Rectal smooth muscle tissue (tissue), 1 donor: ENCODE measurements around the gene THSD4.
"Not testable (repeated sequence)": the region's sequence is repeated elsewhere in the genome, so short reads cannot be mapped to it uniquely, and the experiment has no call there.

Experiments
- H3K27ac ChIP-seq: one replicate; pipeline ENCODE4 v1.7.0; 2013; ENCODE audit warnings: low read depth, low read length, inconsistent platforms
- H3K27me3 ChIP-seq: one replicate; pipeline ENCODE4 v1.7.0; 2013; ENCODE audit warnings: low read length; ENCODE audit not compliant: control insufficient read depth, insufficient read depth
- H3K36me3 ChIP-seq: one replicate; pipeline ENCODE4 v1.7.0; 2013; ENCODE audit warnings: low read length; ENCODE audit not compliant: control insufficient read depth, insufficient read depth
- H3K4me1 ChIP-seq: one replicate; pipeline ENCODE4 v1.7.0; 2013; ENCODE audit warnings: low read length; ENCODE audit not compliant: control insufficient read depth, insufficient read depth
- H3K4me3 ChIP-seq: one replicate; pipeline ENCODE4 v1.7.0; 2013; ENCODE audit warnings: low read length
- H3K9ac ChIP-seq: one replicate; pipeline ENCODE4 v1.7.0; 2013; ENCODE audit warnings: low read length

The THSD4 gene

DNA sequence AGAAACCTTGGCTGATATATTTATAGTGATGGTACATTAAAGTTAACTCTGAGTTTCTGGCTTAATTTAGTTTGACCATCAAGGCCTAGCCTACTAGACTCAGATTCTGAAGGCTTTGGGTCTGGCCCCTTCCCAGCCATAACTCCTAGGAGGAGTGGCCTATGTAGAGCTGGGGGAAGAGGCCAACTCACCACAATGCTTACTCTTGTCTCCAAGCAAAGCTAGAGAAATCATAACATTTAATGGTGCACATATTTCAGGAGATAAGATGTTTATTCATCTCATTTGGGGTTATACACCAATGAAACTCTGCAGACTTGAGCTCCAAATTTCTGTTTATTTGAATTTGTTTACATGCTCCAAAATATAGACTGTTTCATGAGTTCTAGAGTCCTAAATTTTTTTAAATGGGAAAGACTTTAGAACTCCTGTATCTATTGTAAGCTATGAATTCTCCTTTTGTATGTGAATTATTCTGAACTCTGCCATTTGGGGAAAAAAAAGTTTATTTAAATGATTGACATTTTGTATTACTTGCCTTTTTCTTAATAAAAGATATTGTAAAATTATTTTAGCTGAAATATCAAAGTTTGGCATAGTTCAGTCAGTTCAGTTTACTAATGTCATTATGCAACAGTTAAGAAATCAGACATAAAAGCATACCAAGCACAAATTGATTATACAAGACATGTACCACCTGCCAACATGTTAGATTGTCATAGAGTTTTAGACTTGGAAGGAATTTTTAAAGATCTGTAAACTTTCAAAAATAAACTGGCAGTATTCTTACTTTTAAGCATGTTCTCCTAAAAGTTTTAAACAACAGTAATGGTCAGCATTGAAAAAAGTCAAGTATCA is 551.7 kb downstream of the THSD4 start:
- no peak overlapping the region for H3K9ac ChIP-seq
- H3K4me3 ChIP-seq, result no peak overlapping the region
- no peaks in the 10 kb centered on the region for H3K4me1 ChIP-seq
- no peaks in the 10 kb centered on the region for H3K36me3 ChIP-seq
- no peak overlapping the region for H3K27ac ChIP-seq
- H3K27me3 ChIP-seq, result no peaks in the 10 kb centered on the region

GRCh38 chr15:71669688-71670087 is 554.4 kb downstream of the THSD4 start:
- no peak overlapping the region for H3K4me3 ChIP-seq
- no peaks in the 10 kb centered on the region for H3K27me3 ChIP-seq
- no peaks in the 10 kb centered on the region for H3K4me1 ChIP-seq
- no peaks in the 10 kb centered on the region for H3K36me3 ChIP-seq
- H3K27ac ChIP-seq, result no peak overlapping the region
- H3K9ac ChIP-seq, result no peak overlapping the region

DNA sequence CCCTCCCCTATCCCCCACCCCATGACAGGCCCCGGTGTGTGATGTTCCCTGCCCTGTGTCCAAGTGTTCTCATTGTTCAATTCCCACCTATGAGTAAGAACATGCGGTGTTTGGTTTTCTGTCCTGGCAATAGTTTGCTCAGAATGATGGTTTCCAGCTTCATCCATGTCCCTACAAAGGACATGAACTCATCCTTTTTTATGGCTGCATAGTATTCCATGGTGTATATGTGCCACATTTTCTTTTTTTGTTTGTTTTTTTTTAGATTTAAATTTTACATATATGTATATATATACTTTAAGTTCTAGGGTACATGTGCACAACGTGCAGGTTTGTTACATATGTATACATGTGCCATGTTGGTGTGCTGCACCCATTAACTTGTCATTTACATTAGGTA is 555.0 kb downstream of the THSD4 start:
- not testable (repeated sequence) for H3K27me3 ChIP-seq, H3K4me3 ChIP-seq, H3K36me3 ChIP-seq, H3K9ac ChIP-seq, H3K4me1 ChIP-seq, H3K27ac ChIP-seq

DNA sequence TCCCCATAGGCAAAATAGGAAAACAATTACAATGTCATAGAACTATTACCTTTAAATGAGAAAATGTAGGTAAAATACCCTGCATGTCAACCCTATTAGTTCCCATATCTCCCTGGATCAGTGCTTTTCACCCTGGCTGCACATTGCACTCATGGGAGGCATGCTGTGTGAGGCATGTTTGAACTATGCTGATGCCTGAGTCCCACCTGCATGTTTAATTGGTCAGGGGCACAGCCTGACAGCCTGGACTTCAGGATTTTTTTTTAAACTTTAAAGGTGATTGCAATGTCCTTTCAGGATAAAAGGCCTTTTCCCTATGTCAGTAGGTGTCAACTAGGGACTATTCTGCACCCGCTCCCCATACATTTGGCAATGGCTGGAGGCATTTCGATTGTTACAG is 559.1 kb downstream of the THSD4 start:
- Histone ChIP-seq H3K27ac (no peak overlapping the region), H3K27me3 (no peaks in the 10 kb centered on the region), H3K36me3 (no peaks in the 10 kb centered on the region), H3K4me3 (no peak overlapping the region), H3K9ac (no peak overlapping the region), H3K4me1 (peaks cover 6% of the 10 kb centered on the region)

- Histone ChIP-seq H3K4me1 (peaks cover 6% of the 10 kb centered on the region), H3K27ac (peak overlapping the region; percentile 49), H3K9ac (no peak overlapping the region), H3K36me3 (no peaks in the 10 kb centered on the region), H3K4me3 (no peak overlapping the region), H3K27me3 (no peaks in the 10 kb centered on the region)
Measured at GRCh38 chr15:71677352-71677751, 562.1 kb downstream of the THSD4 start.

DNA sequence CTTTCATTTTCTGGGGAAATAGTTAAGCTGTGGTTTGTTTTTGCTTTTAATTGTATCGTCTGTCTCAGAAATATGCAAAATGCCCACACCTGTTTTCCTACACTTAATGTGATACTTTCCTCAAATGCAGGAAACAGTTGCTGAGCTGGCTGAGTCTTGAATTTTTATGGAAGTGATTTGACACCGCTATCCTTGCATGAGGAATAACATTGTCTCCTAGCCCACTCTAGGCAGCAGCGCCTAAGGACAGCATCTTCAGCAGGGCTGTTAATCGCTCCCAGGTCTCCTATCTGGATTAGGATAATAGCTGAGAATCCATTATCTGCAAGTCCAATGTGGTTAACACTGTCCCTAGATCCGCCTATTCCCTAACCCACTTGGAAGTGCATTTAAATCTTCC is 562.5 kb downstream of the THSD4 start:
- peak overlapping the region; percentile 9 for H3K27ac ChIP-seq

DNA sequence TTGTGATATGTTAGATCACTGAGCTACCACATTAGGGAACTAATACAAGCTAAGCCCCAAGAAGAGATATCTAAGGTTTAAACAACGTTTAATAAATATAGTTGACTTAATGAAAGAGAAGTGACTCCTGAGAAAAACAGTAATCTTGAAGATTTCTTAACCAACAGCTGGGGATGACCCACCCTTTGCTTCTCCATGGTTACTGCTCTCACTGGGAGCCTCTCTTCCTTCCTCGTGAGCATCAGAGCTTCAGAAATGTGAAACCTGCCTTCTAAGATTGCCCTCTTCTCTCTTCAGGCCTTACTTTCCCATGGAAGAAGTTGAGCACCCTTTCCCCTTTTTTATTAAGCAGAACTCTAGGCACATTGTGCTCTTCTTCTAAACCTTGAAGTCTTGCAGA is 562.9 kb downstream of the THSD4 start:
- peaks cover 6% of the 10 kb centered on the region for H3K4me1 ChIP-seq
- H3K27ac ChIP-seq, result peak overlapping the region; percentile 9

More for the DNA sequence above, 562.5 kb downstream of the THSD4 start:
- Histone ChIP-seq H3K36me3 (no peaks in the 10 kb centered on the region), H3K9ac (no peak overlapping the region), H3K27me3 (no peaks in the 10 kb centered on the region), H3K4me1 (peaks cover 6% of the 10 kb centered on the region), H3K4me3 (no peak overlapping the region)

GRCh38 chr15:71678605-71679004 is 563.3 kb downstream of the THSD4 start:
- Histone ChIP-seq H3K27ac (no peak overlapping the region), H3K9ac (no peak overlapping the region), H3K36me3 (no peaks in the 10 kb centered on the region), H3K4me1 (peaks cover 6% of the 10 kb centered on the region), H3K27me3 (no peaks in the 10 kb centered on the region), H3K4me3 (no peak overlapping the region)

More for the DNA sequence above, 562.9 kb downstream of the THSD4 start:
- no peaks in the 10 kb centered on the region for H3K36me3 ChIP-seq
- no peaks in the 10 kb centered on the region for H3K27me3 ChIP-seq
- H3K9ac ChIP-seq, result no peak overlapping the region
- no peak overlapping the region for H3K4me3 ChIP-seq

GRCh38 chr15:71679223-71679792 is 564.0 kb downstream of the THSD4 start:
- H3K27me3 ChIP-seq, result no peaks in the 10 kb centered on the region
- H3K27ac ChIP-seq, result no peak overlapping the region
- H3K9ac ChIP-seq, result no peak overlapping the region
- peaks cover 6% of the 10 kb centered on the region for H3K4me1 ChIP-seq
- H3K4me3 ChIP-seq, result no peak overlapping the region
- no peaks in the 10 kb centered on the region for H3K36me3 ChIP-seq

GRCh38 chr15:71679793-71680353 is 564.6 kb downstream of the THSD4 start:
- peaks cover 6% of the 10 kb centered on the region for H3K4me1 ChIP-seq
- no peak overlapping the region for H3K27ac ChIP-seq
- H3K4me3 ChIP-seq, result no peak overlapping the region
- H3K27me3 ChIP-seq, result no peaks in the 10 kb centered on the region
- H3K9ac ChIP-seq, result no peak overlapping the region
- H3K36me3 ChIP-seq, result no peaks in the 10 kb centered on the region

- H3K27me3 ChIP-seq, result no peaks in the 10 kb centered on the region
- peaks cover 6% of the 10 kb centered on the region for H3K4me1 ChIP-seq
- no peak overlapping the region for H3K9ac ChIP-seq
- no peak overlapping the region for H3K27ac ChIP-seq
- H3K4me3 ChIP-seq, result no peak overlapping the region
- no peaks in the 10 kb centered on the region for H3K36me3 ChIP-seq
Measured at GRCh38 chr15:71682001-71682400, 566.7 kb downstream of the THSD4 start.

DNA sequence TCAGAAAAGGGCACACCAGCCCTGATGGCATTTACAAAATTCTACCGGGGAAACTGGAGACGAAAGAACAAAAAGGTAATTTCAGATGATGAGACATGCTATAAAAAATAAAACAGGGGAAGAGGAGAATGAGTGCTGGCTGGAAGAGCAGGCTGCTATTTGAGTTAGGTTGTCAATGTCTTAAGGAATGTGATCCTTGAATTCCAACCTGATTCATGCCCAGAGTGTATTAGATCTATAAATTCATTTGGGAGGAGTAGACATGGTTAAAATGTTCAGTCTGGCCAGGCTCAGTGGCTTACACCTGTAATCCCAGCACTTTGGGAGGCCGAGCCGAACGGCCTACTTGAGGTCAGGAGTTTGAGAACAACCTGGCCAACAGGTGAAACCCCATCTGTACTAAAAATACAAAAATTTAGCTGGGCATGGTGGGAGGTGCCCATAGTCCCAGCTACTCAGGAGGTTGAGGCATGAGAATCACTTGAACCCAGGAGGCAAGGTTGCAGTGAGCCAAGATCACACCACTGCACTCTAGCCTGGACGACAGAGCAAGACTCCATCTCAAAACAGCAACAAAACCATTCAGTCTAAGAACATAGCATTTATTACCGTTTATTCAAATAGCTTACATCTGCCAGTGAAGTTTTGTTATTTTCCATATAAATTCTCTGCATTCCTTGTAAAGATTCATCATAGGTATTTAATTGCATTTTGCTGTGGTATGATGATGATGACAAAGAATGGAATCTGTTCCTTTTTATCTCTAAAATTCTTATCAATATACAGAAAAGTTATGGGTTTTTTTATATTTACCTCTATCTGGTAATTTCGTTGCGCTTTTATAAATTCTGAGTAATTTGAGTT is 568.4 kb downstream of the THSD4 start:
- Histone ChIP-seq H3K36me3 (no peaks in the 10 kb centered on the region), H3K27ac (no peak overlapping the region), H3K4me3 (no peak overlapping the region), H3K27me3 (no peaks in the 10 kb centered on the region), H3K9ac (no peak overlapping the region), H3K4me1 (no peaks in the 10 kb centered on the region)
